A549 (cell line): Measurements from ENCODE around the gene ZP4. TPM values are rescaled to one million over a fixed set of nuclear protein-coding genes. Genes with fewer than 3 reads are reported as not detected.

ENCODE experiments used
- ATAC-seq, 2 experiments: fragments of 200-7000 bp in 1 of 2; fragments of >200 bp in 1 of 2; cut with Nextera tagmentation in 1 of 2; cut with Tn5 transposase in 1 of 2; 3 replicates each; pipeline versions ENCODE4 v1.8.0 to v1.9.1; 2018 to 2020; ENCODE audit warnings: mild to moderate bottlenecking in 1 of 2, moderate library complexity in 1 of 2
- CTCF ChIA-PET: fragments of 300-600 bp; sonication (Branson Sonifier 250); formaldehyde crosslinking; extraction: SDS; loops from one replicate; lab custom pipeline; 2021; ENCODE audit warnings: antibody characterized with exemption, inconsistent platforms; lab: Yijun Ruan, JAX
- POLR2A ChIA-PET: fragments of 350-600 bp; formaldehyde crosslinking; extraction: SDS; loops from one replicate; lab custom pipeline; 2021; ENCODE audit warnings: antibody characterized with exemption, inconsistent platforms; lab: Yijun Ruan, JAX
- DNase-seq, 2 experiments: peaks; one replicate each; pipeline versions ENCODE4 v3.0.0 to v3.0.0-alpha.2; 2011 to 2016; ENCODE audit warnings: low read depth in 1 of 2, low spot score in 1 of 2
- FAIRE-seq: peaks from 2 replicates; lab custom pipeline; 2011; peaks lifted over from hg19 to GRCh38; lab: Jason Lieb, UNC
- H3K27ac ChIP-seq, 2 experiments: fragments of >200 bp; sonication (Bioruptor Twin); formaldehyde crosslinking; 3 replicates each; pipeline ENCODE4 v1.5.1; 2016 to 2017
- H3K4me1 ChIP-seq: fragments of >200 bp; sonication (Bioruptor Twin); formaldehyde crosslinking; 3 replicates; pipeline ENCODE4 v1.6.1; 2016
- H3K4me2 ChIP-seq: fragments of >200 bp; sonication (Bioruptor Twin); formaldehyde crosslinking; 3 replicates; pipeline ENCODE4 v1.6.1; 2016
- H3K4me3 ChIP-seq: fragments of >200 bp; sonication (Bioruptor Twin); formaldehyde crosslinking; 3 replicates; pipeline ENCODE4 v1.5.1; 2016
- H3K9me3 ChIP-seq: fragments of >200 bp; sonication (Bioruptor Twin); formaldehyde crosslinking; 3 replicates; pipeline ENCODE4 v1.6.1; 2016
- CBX2 ChIP-seq: fragments of 200-600 bp; sonication (generic); IDR thresholded peaks from 2 replicates; pipeline ENCODE4 v1.6.1; 2016; ENCODE audit warnings: low read depth, mild to moderate bottlenecking, borderline replicate concordance
- CHD2 ChIP-seq: fragments of 150-350 bp; IDR thresholded peaks from 2 replicates; pipeline ENCODE4 v1.6.1; 2014; ENCODE audit warnings: low read length; ENCODE audit not compliant: partially characterized antibody
- CHD4 ChIP-seq: fragments of 200-600 bp; sonication (generic); IDR thresholded peaks from 2 replicates; pipeline ENCODE4 v1.6.1; 2016; ENCODE audit warnings: antibody characterized with exemption, mild to moderate bottlenecking, borderline replicate concordance
- EHF ChIP-seq: fragments of 250-450 bp; sonication (Bioruptor Pico); IDR thresholded peaks from 2 replicates; pipeline ENCODE4 v1.5.0; 2020; ENCODE audit warnings: mild to moderate bottlenecking
- FOSB ChIP-seq: fragments of 250-450 bp; sonication (Bioruptor Pico); IDR thresholded peaks from 2 replicates; pipeline ENCODE4 v1.5.0; 2020; ENCODE audit warnings: mild to moderate bottlenecking, moderate library complexity
- HMGXB4 ChIP-seq: fragments of 250-450 bp; sonication (Bioruptor Pico); IDR thresholded peaks from 2 replicates; pipeline ENCODE4 v1.5.0; 2021; ENCODE audit warnings: mild to moderate bottlenecking, moderate library complexity, borderline replicate concordance
- KDM1A ChIP-seq: fragments of 200-600 bp; sonication (generic); IDR thresholded peaks from 2 replicates; pipeline ENCODE4 v1.6.1; 2016; ENCODE audit warnings: low read depth, mild to moderate bottlenecking
- NFE2L2 ChIP-seq: fragments of 150-350 bp; conservative IDR thresholded peaks from 2 replicates; pipeline ENCODE4 v1.6.1; 2014; ENCODE audit warnings: low read length
- NPAS2 ChIP-seq: fragments of 250-450 bp; sonication (Bioruptor Pico); IDR thresholded peaks from 2 replicates; pipeline ENCODE4 v1.8.0; 2022; ENCODE audit warnings: mild to moderate bottlenecking, moderate library complexity, borderline replicate concordance
- RAD21 ChIP-seq, 2 experiments: fragments of >200 bp in 1 of 2; sonication (Bioruptor Twin) in 1 of 2; formaldehyde crosslinking in 1 of 2; IDR thresholded peaks in 1 of 2; conservative IDR thresholded peaks in 1 of 2; 2 replicates in 1 of 2; 3 replicates in 1 of 2; pipeline ENCODE4 v1.6.1; 2012 to 2018; ENCODE audit warnings: inconsistent platforms in 1 of 2
- RARB ChIP-seq: fragments of 250-450 bp; sonication (Bioruptor Pico); IDR thresholded peaks from 2 replicates; pipeline ENCODE4 v1.8.0; 2021; ENCODE audit warnings: mild to moderate bottlenecking, moderate library complexity
- RCOR1 ChIP-seq: fragments of 150-350 bp; IDR thresholded peaks from 2 replicates; pipeline ENCODE4 v1.6.1; 2014; ENCODE audit warnings: antibody characterized with exemption, low read length, low read depth
- REST ChIP-seq: fragments of 200-600 bp; sonication (generic); IDR thresholded peaks from 2 replicates; pipeline ENCODE4 v1.6.1; 2016; ENCODE audit warnings: antibody characterized with exemption, mild to moderate bottlenecking, moderate library complexity
- SREBF2 ChIP-seq: fragments of 450-650 bp; IDR thresholded peaks from 2 replicates; pipeline ENCODE4 v1.6.1; 2014; ENCODE audit warnings: mild to moderate bottlenecking, moderate library complexity
- TP53 ChIP-seq: fragments of 250-450 bp; sonication (Bioruptor Pico); IDR thresholded peaks from 2 replicates; pipeline ENCODE4 v1.5.0; 2021; ENCODE audit warnings: mild to moderate bottlenecking, moderate library complexity
- ZSCAN20 ChIP-seq: fragments of 250-450 bp; sonication (Bioruptor Pico); IDR thresholded peaks from 2 replicates; pipeline ENCODE4 v1.8.0; 2022; ENCODE audit warnings: mild to moderate bottlenecking, moderate library complexity
- WGBS: methylation state at CpG from one replicate; pipeline ENCODE4 v1.1.6; 2017; ENCODE audit errors: missing lambda C conversion rate; 5-methylcytosine and 5-hydroxymethylcytosine counted together
- polyA plus RNA-seq, 4 experiments: library from polyadenylated mRNA; depleted of rRNA in 3 of 4; stranded (reverse); fragments of >200 nt; fragmentation: RNase III in 1 of 4; extraction: RNeasy Plus Mini Kit Qiagen cat#74134 plus additional on column Dnase treatment in 1 of 4; gene quantifications; 2 replicates in 3 of 4; 3 replicates in 1 of 4; pipeline ENCODE4 v1.2.3, GENCODE V29; 2011 to 2017

Gene ZP4
- polyA plus RNA-seq, 2 of the 4 experiments (the other 2 are of a cell fraction) = not detected

GRCh38 chr1:237863234-237863633 lies 27.5 kb downstream of the ZP4 start:
- 12% methylated on average over 2 of the region's 2 CpGs for WGBS
- CTCF ChIA-PET = interaction anchor here (0.9 to 3.5 kb wide), 12 partner anchors 8 to 1084 kb away, joined by 3 to 49 read pairs (median 4); no protein-coding TSS in a partner anchor
- FAIRE-seq = no peak

GRCh38 chr1:237861944-237862343 lies 28.8 kb downstream of the ZP4 start:
- TF ChIP-seq FOSB (CRISPR knock-in tag) (no peak), EHF (CRISPR knock-in tag) (no peak), CHD2 (no peak)
- no peak overlapping the region for H3K27ac ChIP-seq

More at GRCh38 chr1:237863234-237863633, 27.5 kb downstream of the ZP4 start:
- H3K4me1 ChIP-seq = no peaks in the 10 kb centered on the region
- no peak for DNase-seq
- no peak for TF ChIP-seq RCOR1
- TF ChIP-seq RARB (CRISPR knock-in tag) = no peak
- TF ChIP-seq KDM1A = no peak
- no peak for TF ChIP-seq NFE2L2
- no peak for ATAC-seq
- H3K4me3 ChIP-seq = no peak overlapping the region
- H3K9me3 ChIP-seq = no peaks in the 10 kb centered on the region
- H3K27ac ChIP-seq = no peak overlapping the region
- no peak overlapping the region for H3K4me2 ChIP-seq
- POLR2A ChIA-PET = no interaction called here

GRCh38 chr1:237858992-237859391 lies 31.7 kb downstream of the ZP4 start:
- CTCF ChIA-PET = interaction anchor here (1.3 to 1.4 kb wide), 2 partner anchors 8 to 52 kb away, joined by 5 to 6 read pairs; no protein-coding TSS in a partner anchor
- TF ChIP-seq SREBF2 (no peak), CBX2 (no peak), NPAS2 (CRISPR knock-in tag) (no peak), EHF (CRISPR knock-in tag) (no peak), HMGXB4 (CRISPR knock-in tag) (no peak), RAD21 (conservative IDR thresholded peaks at IDR 0.05 in 1 of 2, IDR thresholded peaks at IDR 0.05 in 1 of 2) (no peak), REST (no peak), ZSCAN20 (CRISPR knock-in tag) (no peak), RCOR1 (no peak), TP53 (no peak), CHD4 (no peak)
- POLR2A ChIA-PET = no interaction called here
- DNase-seq (no peak), ATAC-seq (no peak), FAIRE-seq (no peak)
- Histone ChIP-seq H3K4me3 (no peak overlapping the region), H3K4me2 (no peak overlapping the region), H3K9me3 (no peaks in the 10 kb centered on the region), H3K27ac (no peak overlapping the region), H3K4me1 (no peaks in the 10 kb centered on the region)
- WGBS = 30% methylated on average over 4 of the region's 4 CpGs

More at GRCh38 chr1:237861944-237862343, 28.8 kb downstream of the ZP4 start:
- Histone ChIP-seq H3K4me1 (no peaks in the 10 kb centered on the region), H3K9me3 (no peaks in the 10 kb centered on the region), H3K4me3 (no peak overlapping the region), H3K4me2 (no peak overlapping the region)
- ChIA-PET CTCF (interaction anchor here (1.1 to 3.5 kb wide), 2 partner anchors 78 to 92 kb away, joined by 4 to 23 read pairs; no protein-coding TSS in a partner anchor), POLR2A (no interaction called here)
- DNase-seq = no peak
- 49% methylated on average over 8 of the region's 8 CpGs for WGBS
- no peak for ATAC-seq
- FAIRE-seq = no peak
